Measurements from ENCODE around the gene EFCAB5.
"Not testable (repeated sequence)": the region's sequence is repeated elsewhere in the genome, so short reads cannot be mapped to it uniquely, and the experiment has no call there.

Gene EFCAB5

DNA sequence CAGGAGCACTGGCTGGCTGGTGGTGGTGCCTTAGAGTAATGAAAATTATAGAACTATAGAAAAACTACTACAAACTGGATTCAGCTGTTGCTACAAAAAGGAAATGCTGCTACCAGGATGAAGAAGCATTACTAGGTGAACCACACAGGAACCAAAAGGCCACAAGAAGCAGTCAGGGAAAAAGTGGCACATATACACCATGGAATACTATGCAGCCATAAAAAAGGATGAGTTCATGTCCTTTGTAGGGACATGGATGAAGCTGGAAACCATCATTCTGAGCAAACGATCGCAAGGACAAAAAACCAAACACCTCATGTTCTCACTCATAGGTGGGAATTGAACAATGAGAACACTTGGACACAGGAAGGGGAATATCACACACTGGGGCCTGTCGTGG lies 5.5 kb upstream of the EFCAB5 start:
- DNase-seq (ENCODE audit: low read depth in 3 of 3) = not testable (repeated sequence)

DNA sequence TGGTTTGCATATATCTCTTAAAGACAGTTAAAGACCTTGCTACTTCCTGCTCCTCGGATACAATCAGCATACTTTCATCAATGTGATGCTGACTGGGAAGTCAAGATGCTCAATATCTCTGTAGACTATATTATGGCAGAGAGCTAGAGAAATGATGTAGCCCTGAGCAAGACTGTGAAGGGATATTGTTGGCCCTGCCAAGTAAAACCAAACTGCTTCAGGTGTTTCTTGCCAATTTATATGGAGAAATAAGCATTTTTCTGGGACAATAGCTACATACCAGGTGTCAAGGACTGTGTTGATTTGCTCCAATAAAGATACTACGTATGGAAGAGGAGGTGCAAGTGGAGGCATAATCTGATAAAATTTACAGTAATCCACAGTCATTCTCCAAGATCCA lies 4.7 kb upstream of the EFCAB5 start:
- no peak for DNase-seq (ENCODE audit: low read depth in 3 of 3)

DNA sequence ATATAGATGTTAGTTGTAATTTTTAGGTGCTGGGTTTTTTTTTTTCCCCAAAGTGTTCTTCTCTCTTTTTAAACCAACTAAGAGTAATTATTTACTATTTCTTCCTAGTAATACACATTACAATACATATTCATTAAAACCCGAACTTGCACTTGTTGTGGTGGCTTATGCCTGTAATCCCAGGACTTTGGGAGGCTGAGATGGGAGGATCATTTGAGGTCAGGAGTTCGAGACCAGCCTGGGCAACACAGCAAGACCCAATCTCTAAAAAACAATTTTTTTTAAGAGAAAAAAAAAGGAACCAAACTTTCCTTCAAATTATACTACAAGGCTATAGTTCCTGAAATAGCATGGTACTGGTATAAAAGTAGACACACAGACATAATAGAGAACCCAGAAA lies 3.8 kb downstream of the EFCAB5 start:
- no peak for DNase-seq (ENCODE audit: low read depth in 3 of 3)

DNA sequence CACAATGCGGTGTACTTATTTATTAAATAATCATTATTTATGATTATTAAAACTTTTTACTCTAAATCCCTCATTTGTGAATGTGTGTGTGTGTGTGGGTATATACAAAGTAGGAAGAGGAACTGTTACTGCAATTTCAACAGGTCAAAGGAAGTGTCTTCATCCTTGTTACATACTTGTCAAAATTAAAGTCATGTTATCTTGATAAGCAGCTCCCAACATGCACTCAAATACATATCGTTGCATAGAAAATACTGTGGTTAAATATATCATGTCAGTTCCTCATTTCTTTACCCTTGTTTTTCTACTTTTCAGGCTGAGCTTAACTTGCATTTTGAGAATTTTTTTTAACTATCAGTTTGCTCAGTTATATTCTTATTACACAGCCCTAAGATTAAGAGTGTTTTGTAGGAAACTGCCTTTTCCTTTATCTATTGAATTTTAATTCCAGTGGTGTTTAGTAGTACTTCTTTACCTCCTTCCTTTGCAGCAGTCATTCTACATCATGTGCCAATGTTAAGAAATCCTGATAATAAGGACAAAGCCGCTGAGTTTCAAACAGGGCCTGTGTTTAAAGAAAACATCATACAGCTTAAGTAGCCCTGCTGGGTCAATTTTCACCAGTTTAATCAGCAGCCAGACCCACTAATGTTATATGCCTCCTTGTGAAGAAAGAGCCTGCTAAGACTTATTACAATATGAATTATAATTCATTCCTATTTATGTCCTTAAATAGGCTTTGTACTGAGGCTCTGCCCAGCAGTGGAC lies 7.2 kb downstream of the EFCAB5 start:
- DNase-seq (ENCODE audit: low read depth in 3 of 3) = no peak

GRCh38 chr17:29949696-29950095 lies 8.3 kb downstream of the EFCAB5 start:
- DNase-seq (ENCODE audit: low read depth in 3 of 3) = no peak

DNA sequence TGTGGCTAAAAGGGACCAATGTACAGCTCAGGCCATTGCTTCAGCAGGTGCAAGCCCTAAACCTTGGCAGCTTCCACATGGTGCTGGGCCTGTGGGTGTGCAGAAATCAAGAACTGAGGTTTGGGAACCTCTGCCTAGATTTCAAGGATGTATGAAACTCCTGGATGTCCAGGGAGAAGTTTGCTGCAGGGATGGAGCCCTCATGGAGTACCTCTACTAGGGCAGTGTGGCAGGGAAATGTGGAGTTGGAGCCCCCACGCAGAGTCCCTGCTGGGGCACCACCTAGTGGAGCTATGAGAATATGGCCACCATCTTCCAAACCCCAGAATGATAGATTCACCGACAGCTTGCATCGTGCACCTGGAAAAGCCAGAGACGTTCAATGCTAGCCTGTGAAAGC lies 13.0 kb downstream of the EFCAB5 start:
- no peak for DNase-seq (ENCODE audit: low read depth in 3 of 3)

- DNase-seq (ENCODE audit: low read depth in 3 of 3) = no peak
Measured at GRCh38 chr17:29956225-29956624, 14.8 kb downstream of the EFCAB5 start.

GRCh38 chr17:29957488-29957887 lies 16.1 kb downstream of the EFCAB5 start:
- DNase-seq (ENCODE audit: low read depth in 3 of 3) = not testable (repeated sequence)

- no peak for DNase-seq (ENCODE audit: low read depth in 3 of 3)
Measured at GRCh38 chr17:29958947-29959657, 17.7 kb downstream of the EFCAB5 start.

GRCh38 chr17:29959658-29960337 lies 18.4 kb downstream of the EFCAB5 start:
- DNase-seq (ENCODE audit: low read depth in 3 of 3) = no peak

- no peak for DNase-seq (ENCODE audit: low read depth in 3 of 3)
Measured at GRCh38 chr17:29962656-29963055, 21.2 kb downstream of the EFCAB5 start.

DNA sequence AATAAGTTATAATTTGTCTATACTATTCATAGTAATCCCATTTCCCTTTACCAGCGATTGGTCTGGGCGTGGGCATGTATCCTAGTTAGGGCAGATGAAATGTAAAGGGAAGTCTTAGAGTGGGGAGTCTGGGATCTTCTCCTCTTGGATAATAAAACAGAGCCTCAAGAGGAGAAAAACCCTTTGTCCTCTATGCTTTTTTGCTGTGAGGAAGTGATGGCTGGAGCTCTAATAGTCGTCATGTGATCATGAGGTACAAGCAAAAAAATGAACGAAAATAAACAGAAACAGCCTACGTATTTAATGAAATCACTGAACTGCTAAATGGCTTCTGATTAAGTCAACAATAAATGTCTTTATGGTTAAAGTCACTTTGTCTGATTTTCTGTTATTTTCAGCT lies 26.8 kb downstream of the EFCAB5 start:
- no peak for DNase-seq (ENCODE audit: low read depth in 3 of 3)

DNA sequence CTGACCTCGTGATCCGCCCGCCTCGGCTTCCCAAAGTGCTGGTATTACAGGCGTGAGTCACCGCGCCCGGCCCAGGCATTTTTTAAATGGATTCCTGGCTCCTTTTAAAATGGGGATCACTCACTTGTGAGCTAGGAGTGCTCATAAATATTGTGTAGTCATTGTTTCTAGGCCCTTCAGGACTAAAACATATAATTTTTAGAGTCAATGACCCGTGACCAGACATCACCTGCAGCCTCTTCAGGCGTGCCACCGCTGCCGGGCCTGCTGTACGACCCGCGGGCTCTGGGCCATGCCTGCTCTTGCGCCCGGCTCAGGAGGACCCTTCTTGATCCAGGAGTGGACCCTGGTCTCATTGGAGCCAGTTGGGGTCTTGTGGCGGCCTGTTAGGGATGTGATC lies 30.8 kb downstream of the EFCAB5 start:
- DNase-seq (ENCODE audit: low read depth in 3 of 3) = no peak

GRCh38 chr17:29973005-29973404 lies 31.6 kb downstream of the EFCAB5 start:
- DNase-seq (ENCODE audit: low read depth in 3 of 3) = no peak

GRCh38 chr17:29977836-29978235 lies 36.4 kb downstream of the EFCAB5 start:
- DNase-seq (ENCODE audit: low read depth in 3 of 3) = no peak

GRCh38 chr17:29980261-29980660 lies 38.8 kb downstream of the EFCAB5 start:
- no peak for DNase-seq (ENCODE audit: low read depth in 3 of 3)

GRCh38 chr17:29982991-29983653 lies 41.7 kb downstream of the EFCAB5 start:
- no peak for DNase-seq (ENCODE audit: low read depth in 3 of 3)

DNA sequence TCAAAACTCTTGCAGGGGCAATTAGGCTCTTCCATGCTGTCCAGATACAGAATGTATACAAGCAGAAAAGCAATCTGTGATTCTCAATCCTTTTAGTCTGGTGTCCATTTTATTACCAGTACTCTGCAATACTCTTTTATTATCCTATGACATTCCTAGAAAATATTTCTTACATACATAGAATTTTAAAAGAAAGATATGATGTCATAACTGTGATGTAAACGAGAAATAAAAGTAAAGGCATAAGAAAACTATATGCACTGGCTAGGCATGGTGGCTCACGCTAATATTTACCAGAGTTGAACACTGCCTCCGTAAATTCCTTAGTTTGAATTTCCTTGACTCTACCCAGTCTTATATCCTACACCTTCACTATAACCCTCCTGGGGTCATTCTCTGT lies 55.0 kb downstream of the EFCAB5 start:
- no peak for DNase-seq (ENCODE audit: low read depth in 3 of 3)

- no peak for DNase-seq (ENCODE audit: low read depth in 3 of 3)
Measured at GRCh38 chr17:30000001-30000754, 58.7 kb downstream of the EFCAB5 start.

GRCh38 chr17:30000755-30001257 lies 59.4 kb downstream of the EFCAB5 start:
- DNase-seq (ENCODE audit: low read depth in 3 of 3) = no peak

GRCh38 chr17:30002088-30002487 lies 60.7 kb downstream of the EFCAB5 start:
- no peak for DNase-seq (ENCODE audit: low read depth in 3 of 3)

All from stimulated activated CD4-positive, alpha-beta T cell treated with anti-CD3 and anti-CD28 coated beads, TNF-alpha, amount 100 ng/mL, for 4 hours (primary cell).